ENCODE data around the gene LINGO1. TPM values are rescaled to one million over a fixed set of nuclear protein-coding genes. Genes with fewer than 3 reads are reported as not detected.

The LINGO1 gene
- total RNA-seq, 1 donor from 2014 or later, result 18.8 TPM

GRCh38 chr15:77607111-77607893, 25.4 kb downstream of the LINGO1 start:
- Mint-ChIP-seq H3K4me1 (ENCODE audit: unreplicated experiment) (peaks cover 11% of the 10 kb centered on the region), H3K36me3 (ENCODE audit: low read depth, unreplicated experiment) (no peaks in the 10 kb centered on the region), H3K9me3 (ENCODE audit: unreplicated experiment) (no peaks in the 10 kb centered on the region), H3K27ac (ENCODE audit: unreplicated experiment) (no peak overlapping the region), H3K27me3 (ENCODE audit: unreplicated experiment) (peaks cover 9% of the 10 kb centered on the region), H3K4me3 (ENCODE audit: unreplicated experiment) (no peak overlapping the region)
- TF ChIP-seq CTCF (IDR thresholded peaks at IDR 0.05; ENCODE audit: unreplicated experiment), result no peak
- DNase-seq (ENCODE audit: low spot score), result no peak

- no peak for TF ChIP-seq CTCF (IDR thresholded peaks at IDR 0.05; ENCODE audit: unreplicated experiment)
- Mint-ChIP-seq H3K9me3 (ENCODE audit: unreplicated experiment) (no peaks in the 10 kb centered on the region), H3K4me3 (ENCODE audit: unreplicated experiment) (no peak overlapping the region), H3K27ac (ENCODE audit: unreplicated experiment) (peak overlapping the region; percentile 30), H3K36me3 (ENCODE audit: low read depth, unreplicated experiment) (peaks cover 3% of the 10 kb centered on the region), H3K4me1 (ENCODE audit: unreplicated experiment) (peaks cover 11% of the 10 kb centered on the region), H3K27me3 (ENCODE audit: unreplicated experiment) (peaks cover 12% of the 10 kb centered on the region)
- no peak for DNase-seq (ENCODE audit: low spot score)
Measured at GRCh38 chr15:77606142-77607034, 26.3 kb downstream of the LINGO1 start.

GRCh38 chr15:77605547-77605946, 27.2 kb downstream of the LINGO1 start:
- no peak overlapping the region for H3K27ac Mint-ChIP-seq (ENCODE audit: unreplicated experiment)
- no peak for TF ChIP-seq CTCF (IDR thresholded peaks at IDR 0.05; ENCODE audit: unreplicated experiment)
- H3K4me3 Mint-ChIP-seq (ENCODE audit: unreplicated experiment), result no peak overlapping the region
- no peaks in the 10 kb centered on the region for H3K9me3 Mint-ChIP-seq (ENCODE audit: unreplicated experiment)
- peaks cover 10% of the 10 kb centered on the region for H3K27me3 Mint-ChIP-seq (ENCODE audit: unreplicated experiment)
- peaks cover 11% of the 10 kb centered on the region for H3K4me1 Mint-ChIP-seq (ENCODE audit: unreplicated experiment)
- no peak for DNase-seq (ENCODE audit: low spot score)
- peaks cover 3% of the 10 kb centered on the region for H3K36me3 Mint-ChIP-seq (ENCODE audit: low read depth, unreplicated experiment)

- DNase-seq (ENCODE audit: low spot score), result no peak
- peaks cover 3% of the 10 kb centered on the region for H3K36me3 Mint-ChIP-seq (ENCODE audit: low read depth, unreplicated experiment)
- peaks cover 12% of the 10 kb centered on the region for H3K4me1 Mint-ChIP-seq (ENCODE audit: unreplicated experiment)
- TF ChIP-seq CTCF (IDR thresholded peaks at IDR 0.05; ENCODE audit: unreplicated experiment), result no peak
- H3K27ac Mint-ChIP-seq (ENCODE audit: unreplicated experiment), result no peak overlapping the region
- H3K9me3 Mint-ChIP-seq (ENCODE audit: unreplicated experiment), result no peaks in the 10 kb centered on the region
- H3K27me3 Mint-ChIP-seq (ENCODE audit: unreplicated experiment), result peaks cover 11% of the 10 kb centered on the region
- peak overlapping the region; percentile 78 for H3K4me3 Mint-ChIP-seq (ENCODE audit: unreplicated experiment)
Measured at GRCh38 chr15:77604973-77605372, 27.7 kb downstream of the LINGO1 start.

All from endothelial cell (in vitro differentiated cells).